GM19395 (cell line): ENCODE data around the gene KMT2D.

Experiments used
- ATAC-seq: cut with Tn5 transposase; IDR thresholded peaks from one replicate; pipeline ENCODE4 v1.9.1; 2021; ENCODE audit warnings: mild to moderate bottlenecking, moderate library complexity; ENCODE audit not compliant: unreplicated experiment

Gene KMT2D

DNA sequence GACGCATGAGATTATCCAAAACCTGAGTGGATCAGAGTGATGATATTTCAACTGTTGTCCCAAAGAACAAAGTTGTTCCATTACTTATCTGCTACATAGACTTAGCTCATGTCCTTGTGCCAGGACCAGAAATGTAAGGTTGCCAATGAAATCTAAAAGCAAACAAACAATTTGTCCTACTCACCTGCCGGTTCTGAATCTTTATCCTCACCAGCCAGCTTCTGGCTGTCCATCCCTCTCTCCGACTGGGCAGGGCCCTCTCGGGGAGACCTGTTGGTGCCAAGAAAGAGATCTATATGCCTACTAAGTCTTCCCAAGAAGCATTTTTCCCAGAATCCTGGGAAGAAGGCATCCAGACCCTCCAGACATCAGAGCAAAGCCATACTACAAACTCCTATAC is 5.5 kb downstream of the KMT2D start:
- no peak for ATAC-seq

DNA sequence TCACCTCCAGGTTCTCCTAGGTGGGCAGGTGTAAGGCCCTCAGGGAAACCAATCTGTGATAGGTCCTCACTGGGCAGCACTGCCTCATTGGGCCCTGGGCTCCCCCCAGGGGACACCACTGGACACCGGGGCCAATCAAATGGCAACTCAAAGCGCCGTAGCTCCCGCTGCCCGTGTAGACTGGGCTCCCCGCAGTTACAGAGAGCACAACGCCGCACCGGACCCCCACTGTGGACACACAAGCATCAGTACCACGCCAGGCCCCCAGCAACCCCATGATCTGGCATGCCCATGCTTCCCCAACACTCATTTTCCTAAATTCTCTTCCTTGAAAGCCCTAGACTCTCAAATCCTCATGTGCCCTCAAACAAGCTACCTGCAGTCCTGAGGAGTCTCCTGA is 6.1 kb downstream of the KMT2D start:
- no peak for ATAC-seq

DNA sequence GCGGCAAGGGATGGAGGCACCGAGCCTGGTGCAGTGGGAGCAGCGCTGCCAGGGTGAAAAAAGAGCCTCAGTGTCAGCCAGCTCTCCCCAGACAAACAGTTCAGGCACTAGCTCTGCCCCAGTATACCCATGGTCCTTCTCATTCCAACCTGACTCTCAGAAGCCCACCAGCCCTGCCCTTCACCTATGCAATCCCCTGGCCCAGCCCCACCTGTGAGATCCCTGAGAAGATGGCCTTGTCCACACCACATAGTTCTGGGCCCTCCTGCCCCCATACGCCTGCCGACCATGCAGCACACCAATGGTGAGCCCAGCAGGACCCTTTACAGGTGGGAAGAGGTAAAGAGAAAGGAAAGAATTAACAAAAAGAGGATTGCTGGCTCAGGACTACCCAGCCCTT is 6.5 kb downstream of the KMT2D start:
- no peak for ATAC-seq

DNA sequence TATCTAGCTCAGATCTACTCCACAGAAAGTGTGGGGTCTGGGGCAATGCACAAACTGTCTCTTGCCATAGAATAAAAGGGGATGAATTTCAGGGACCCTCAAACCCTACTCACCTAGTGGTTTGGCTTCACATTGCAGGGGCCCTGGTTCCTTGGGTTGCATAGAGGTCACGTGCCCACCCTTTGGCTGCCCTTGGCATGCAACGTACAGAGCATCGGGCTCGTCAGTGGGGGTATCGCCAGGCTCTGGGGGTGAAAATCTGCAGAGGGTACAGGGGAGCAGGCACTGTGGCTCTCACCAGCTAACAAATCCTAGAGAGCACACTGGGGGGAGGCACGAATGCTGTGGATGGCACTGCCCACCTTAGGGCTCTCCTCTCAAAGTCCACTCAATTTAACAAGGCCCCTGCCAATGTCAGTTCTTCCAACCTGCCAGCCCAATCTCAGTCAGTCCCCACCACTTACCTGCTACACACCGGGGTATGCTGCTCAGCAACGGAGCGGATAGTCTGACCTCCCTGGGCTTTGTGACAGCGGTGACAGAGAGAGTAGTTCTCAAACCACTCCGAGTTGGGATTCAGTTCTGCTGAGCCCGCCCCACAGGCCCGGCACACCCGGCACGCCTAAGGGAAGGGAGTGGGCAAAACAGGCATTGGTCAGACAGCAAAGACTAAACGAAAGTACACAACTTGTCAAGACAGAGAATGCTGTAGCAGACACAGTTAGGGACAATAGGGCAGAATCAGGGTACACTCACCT is 8.0 kb downstream of the KMT2D start:
- no peak for ATAC-seq

DNA sequence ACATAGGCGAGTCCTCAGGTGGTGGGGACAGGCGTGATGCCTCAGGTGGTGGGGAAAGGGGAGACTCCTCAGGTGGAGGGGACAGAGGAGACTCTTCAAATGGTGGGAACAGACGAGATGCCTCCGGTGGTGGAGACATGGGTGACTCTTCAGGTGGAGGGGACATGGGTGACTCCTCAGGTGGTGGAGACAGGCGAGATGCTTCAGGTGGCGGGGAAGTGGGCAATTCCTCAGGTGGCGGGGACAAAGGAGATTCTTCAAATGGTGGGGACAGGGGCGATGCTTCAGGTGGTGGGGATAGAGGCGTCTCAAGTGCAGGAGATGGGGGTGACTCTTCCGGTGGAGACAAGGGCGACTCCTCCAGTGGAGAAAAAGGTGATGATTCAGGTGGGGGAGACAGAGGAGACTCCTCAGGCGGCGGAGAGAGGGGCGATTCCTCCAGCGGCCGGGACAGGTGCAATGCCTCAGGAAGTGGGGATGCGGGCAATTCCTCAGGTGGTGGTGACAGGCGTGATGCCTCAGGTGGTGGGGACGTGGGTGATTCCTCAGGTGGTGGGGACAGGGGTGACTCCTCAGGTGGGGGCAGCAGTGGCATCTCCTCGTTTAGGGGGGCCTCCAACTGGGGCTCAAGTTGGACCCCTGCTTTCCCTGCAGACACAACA is 8.7 kb downstream of the KMT2D start:
- no peak for ATAC-seq

DNA sequence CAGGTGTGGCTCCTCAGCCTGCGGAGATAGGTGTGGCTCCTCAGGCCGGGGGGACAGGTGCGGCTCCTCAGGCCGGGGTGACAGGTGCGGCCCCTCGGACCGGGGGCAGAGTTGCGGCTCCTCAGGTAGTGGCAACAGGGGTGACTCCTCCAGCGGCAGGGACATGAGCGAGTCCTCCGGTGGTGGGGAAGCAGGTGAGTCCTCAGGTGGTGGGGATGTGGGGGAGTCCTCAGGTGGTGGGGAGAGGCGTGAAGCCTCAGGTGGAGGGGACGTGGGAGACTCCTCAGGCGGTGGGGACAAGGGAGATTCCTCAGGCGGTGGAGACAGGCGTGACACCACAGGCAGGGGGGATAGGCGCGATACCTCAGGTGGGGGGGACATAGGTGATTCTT is 9.2 kb downstream of the KMT2D start:
- no peak for ATAC-seq

DNA sequence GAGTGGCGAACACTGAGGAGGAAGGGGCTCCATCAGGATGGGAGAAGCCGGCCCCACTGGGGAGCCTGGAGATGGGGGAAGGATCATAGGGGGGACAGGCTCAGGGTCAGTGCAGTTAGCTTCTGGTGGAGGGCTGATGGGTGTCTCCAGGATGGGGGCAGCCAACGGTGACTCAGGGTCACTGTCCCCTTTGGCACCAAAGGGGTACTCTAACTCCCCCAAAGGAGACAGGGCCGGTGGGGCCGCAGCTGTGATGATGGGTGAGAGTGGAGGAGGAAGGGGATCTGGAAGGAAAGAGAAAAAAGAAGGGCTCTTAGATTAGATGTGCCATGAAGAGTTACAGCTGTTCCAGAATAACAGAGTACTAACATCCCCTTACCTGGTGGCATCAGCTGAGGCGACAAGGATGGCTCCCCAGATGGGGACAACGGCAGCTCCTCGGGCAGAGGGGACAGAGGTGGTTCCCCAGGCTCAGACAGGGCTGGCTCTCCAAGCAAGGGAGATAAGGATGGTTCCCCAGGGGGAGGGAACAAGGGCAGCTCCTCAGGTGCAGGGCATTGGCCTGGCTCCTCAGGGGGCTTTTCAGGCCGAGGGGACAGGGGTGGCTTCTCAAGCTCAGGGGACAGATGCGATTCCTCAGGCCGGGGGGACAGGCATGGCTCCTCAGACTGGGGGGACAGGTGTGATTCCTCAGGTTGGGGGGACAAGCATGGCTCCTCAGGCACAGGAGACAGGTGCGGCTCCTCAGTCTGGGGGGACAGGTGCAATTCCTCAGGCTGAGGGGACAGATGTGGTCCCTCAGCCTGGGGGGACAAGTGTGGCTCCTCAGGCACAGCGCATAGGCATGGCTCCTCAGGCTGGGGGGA is 9.9 kb downstream of the KMT2D start:
- ATAC-seq, result no peak

DNA sequence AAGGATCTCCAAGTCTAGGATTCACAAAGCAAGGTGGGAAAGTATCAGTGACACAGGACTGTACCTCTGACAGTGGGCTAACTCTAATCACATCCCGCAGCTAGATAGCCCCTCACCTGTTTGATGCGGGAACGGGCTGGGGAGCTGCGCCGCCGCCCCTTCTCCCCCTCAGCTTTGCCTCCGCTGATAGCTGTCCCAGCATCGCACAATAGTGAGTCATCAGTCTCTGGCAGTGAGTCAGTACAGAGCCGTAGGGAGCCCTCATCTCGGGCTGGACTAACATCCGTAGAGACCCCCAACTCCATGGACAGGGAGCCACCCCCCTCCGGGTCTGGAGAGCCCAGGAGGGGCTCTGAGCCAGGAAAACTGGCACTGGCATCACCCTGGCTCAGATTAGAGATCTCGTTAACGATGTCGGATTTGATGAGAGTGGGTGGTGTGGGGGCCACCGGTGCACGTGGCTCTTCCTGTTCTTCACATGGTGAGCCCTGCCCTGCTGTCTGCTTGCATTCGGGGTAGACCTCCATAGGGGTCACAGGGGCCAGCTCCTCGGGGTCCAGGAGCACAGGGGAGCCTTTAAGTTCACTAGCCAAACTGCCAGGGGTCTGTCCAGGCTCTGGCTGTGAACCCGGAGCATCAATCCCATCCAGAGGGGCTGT is 10.9 kb downstream of the KMT2D start:
- ATAC-seq, result no peak

DNA sequence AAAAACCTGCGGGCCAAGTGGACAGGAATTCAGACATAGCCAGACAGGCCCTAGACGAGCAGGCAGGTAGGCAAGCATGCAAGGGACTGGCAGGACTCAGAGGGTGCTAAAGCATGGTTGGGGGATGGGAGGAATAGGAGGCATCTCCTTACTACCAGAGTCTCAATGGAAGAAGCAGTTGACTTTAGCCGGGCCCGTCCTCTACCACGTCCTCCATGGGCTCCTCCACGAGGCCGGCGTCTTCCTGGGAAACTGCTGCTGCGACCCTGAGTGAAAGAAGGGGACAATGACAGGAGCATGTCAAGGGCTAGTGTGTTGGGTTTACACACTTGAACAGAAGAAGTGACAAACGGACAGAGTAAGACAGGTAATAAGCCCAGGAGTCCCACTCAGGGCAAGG is 11.6 kb downstream of the KMT2D start:
- ATAC-seq, result no peak

DNA sequence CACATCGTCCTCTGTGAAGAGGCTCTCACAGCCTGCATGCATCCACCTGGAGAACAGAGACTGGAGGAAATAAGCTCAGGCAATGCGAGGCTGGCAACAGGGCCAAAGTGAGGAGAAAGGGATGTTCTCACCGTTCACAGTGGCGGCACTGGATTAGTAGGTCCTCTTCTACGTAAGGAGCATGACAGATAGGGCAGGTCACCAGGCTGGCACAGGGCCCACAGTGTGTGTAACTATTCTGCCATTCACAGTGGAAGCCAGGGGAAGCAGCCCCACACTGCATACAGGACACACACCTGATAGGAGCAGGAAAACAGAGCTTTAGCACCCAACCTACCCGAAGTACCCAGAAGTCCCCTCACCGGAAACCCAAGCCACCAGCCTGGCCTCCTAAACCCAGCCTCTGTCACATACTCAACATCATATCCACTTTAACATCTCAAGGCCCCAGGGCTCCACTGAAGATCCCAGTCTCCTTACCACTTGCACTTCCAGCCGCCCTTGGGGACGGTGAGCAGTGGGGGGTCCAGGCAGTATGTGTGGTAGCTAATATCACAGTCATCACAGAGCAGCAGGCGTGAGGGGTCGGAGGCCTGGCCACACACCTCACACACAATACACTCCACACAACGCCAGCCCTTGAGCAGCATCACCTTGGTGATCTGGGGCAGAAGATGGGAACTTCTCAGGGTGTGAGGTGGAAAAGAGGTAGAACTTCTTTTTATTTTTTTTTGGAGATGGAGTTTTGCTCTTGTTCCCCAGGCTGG is 14.3 kb downstream of the KMT2D start:
- no peak for ATAC-seq

DNA sequence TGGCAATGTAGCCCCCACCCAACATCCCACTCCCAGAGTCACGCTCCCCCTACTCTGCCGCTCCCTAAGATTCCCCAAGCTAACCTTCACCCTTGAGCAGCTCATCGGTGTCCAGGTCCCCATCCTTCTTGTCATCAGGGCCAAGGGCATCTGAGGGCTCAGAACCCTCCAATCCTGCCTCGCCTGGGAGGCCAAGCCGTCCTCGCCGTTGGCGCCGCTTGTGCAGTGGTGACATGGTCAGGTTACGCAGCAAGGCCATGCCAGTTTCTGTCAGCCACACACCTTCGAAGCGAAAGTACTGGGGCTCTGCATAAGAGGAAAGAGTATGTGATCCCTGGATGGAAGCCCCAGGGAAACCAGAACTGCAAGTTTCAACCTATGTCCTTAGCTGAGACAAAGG is 15.9 kb downstream of the KMT2D start:
- ATAC-seq, result no peak

DNA sequence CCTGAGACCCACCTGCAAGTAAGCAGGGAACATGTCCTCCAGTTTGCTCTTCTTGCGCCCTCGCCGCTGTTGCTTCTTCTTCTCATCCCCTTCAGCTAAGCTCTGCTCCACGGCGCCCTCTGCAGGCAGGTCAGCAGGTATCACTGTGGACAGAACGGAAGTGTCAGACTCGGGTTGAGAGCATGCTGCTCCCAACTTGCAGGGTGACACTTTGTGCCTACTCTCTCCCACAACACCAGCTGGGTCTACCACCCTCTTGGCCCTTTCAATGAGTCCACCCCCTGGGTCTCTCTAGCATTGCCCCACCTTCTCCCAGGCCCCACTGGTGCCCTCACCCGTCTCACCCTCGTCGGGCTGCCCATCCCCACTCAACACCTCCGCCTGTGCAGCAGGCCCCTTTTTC is 16.7 kb downstream of the KMT2D start:
- no peak for ATAC-seq

DNA sequence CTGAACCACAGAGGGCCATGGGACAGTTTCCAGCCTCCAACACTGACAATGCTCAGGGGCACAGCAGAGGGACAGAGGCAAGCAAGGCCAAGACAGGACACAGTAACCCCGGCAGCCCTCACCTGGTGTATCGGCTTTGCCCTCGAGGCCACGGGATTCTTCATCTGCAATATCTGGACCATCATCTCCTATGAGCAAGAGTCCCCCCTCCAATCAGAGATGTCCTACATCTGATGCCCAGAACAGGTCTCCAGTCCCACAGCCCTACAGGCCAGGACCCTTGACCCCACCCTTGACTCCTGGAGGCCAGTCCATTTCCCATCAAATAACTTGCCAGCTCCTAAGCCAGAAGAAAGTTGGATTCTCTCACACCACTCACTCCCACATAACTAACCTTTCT is 17.4 kb downstream of the KMT2D start:
- ATAC-seq, result no peak

DNA sequence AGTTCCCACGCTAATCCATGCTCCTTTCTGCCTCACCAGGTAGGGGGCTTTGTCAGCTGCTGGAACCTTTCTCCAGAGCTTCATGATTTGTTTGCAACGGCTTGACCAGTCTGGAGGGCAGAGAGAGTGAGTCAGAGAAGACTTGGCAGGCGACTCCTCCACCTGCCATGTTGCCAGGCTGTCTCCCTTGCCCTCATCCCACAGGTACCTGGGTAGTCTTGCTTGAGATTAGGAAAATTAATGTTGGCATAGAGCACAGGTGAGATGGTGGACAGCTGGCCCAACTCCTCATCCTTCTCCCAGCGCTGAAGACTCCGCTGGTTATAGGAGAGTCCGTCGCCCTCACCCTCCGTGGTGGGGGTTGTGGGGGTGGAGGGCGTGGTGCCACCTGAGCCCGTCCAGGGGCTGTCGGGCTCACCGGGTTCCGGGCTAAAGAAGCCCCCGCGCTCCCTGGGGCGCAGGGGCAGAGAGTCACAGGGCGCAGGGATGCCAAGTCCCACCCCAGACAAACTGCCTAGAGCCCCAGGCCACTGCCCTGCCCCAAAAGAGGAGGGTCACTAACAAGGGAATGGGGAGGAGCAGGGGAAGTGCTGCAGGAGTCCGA is 18.6 kb downstream of the KMT2D start:
- no peak for ATAC-seq

DNA sequence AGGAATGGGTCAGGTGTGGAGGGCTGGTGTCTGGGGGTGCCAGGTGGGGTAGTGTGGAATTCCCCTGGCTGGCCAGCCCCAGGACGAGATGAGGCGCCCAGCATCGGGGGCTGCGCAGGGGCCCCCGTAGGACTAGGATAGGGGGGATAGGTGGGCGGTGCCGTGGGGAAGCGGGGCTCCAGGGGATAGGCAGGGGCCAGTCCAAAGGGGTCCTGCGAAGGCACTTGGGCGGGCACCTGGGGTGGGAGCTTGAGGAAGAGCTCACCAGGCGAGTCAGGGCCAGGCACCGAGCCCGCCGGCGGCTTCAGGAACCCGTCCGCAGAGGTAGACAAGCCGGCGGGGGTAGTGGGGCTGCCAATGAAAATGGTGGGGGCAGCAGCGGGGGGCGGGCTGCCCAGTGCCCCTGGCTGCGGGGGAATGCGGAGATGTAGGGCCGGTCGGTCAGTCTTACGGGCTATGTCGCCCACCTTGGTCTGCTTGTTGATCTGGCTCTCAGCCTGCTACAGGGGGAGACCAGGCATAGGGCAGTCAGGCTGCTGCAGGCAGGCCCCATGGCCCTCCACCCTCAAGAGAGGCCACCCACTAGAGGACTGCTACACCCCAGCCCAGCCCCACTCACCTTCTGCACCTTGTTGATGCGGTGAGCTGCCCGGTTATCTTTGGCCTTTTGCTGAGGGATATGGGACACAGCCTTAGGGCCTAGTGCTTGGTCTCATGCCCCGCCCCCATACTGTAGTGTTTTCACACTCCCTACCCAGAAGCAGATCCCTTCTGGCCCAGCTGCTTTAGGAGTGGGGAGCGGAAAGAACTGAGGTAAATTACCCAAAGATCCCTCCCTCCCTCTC is 19.3 kb downstream of the KMT2D start:
- ATAC-seq, result no peak

DNA sequence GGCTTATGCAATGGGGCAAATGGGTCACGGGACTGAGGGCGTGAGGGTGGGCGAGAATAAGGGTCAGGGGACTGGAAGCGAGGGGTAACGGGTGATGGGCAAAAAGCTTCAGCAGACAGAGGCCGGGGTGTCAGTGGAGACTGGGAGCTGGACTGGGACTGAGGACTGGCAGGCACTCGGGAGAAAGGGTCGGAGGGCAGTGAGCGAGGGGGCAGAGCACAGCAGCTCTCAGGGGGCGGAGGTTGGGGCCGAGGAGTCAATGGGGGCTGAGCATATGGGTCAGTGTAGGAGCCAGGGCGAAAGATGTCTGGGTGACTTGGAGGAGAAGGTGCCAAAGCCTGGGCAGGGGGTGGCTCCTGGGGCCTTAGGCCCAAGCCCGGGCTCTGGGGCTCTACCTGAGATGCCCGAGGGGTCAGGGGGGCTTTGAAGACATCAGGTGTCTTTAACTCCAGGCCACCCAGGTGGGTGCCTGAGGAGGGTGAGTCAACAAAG is 20.2 kb downstream of the KMT2D start:
- ATAC-seq, result no peak

DNA sequence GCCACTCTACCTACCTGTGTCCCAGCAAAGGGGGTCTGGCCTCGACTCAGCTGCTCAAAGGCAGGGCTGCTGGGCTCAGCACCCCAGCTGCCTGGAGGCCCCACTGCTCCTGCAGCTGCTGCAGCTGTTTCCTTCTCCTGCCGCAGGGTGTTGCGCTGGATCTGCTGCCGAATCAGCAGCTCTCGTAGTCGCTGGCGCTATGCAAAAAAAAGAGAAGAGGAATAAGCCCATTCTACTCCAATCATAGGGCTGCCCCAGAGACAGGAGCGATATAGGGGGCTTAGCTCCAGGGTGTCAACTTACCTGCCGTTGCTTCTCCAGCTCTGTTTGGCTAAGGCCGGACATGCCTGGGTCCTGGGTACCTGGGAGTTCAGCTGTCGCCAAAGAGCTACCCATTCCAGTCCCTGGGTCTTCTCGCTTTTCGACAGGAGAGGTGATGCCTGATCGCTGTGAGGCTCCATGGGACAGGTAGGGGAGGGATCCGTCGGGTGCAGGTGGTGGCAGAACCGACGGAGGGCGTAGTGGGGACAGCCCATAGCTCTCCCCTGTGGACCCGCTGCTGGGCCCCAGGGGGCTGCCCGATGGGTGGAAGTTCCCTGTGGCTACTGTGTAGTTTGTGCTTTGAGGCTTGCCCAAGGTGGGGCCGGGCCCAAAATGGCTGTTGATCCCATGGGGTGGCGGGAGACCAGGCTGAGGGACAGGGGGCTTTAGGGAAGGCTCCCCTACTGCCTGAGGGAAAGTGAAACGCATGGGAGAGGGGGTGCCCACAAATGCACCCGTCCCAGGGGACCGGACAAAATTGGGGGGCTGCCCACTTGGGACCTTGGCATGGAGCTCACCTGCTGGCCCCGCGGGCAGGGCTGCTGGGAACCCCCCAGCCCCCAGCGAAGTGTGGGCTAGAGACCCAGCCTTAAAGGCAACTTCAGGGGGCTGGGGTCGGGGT is 20.9 kb downstream of the KMT2D start:
- ATAC-seq, result no peak
